Activated CD4-positive, alpha-beta memory T cell treated with anti-CD3 and anti-CD28 coated beads for 36 hours (primary cell): Measurements from ENCODE around the gene SETD1B. TPM values are rescaled to one million over a fixed set of nuclear protein-coding genes. Genes with fewer than 3 reads are reported as not detected.
"Not testable (repeated sequence)": the region's sequence is repeated elsewhere in the genome, so short reads cannot be mapped to it uniquely, and the experiment has no call there.

Experiments
- CTCF ChIA-PET: fragments of 350-600 bp; sonication (Branson Sonifier 250); formaldehyde crosslinking; loops from one replicate; lab custom pipeline; 2021; ENCODE audit warnings: antibody characterized with exemption, inconsistent platforms; lab: Charles Lee
- POLR2A ChIA-PET: fragments of 350-600 bp; sonication (Branson Sonifier 250); formaldehyde crosslinking; loops from one replicate; lab custom pipeline; 2021; ENCODE audit warnings: antibody characterized with exemption; lab: Charles Lee
- DNase-seq: peaks from one replicate; pipeline ENCODE4 v3.0.0-alpha.2; 2020
- H3K27ac Mint-ChIP-seq: one replicate; pipeline ENCODE4 v1.8.0; 2021; ENCODE audit warnings: mixed read lengths
- H3K27me3 Mint-ChIP-seq: one replicate; pipeline ENCODE4 v1.8.0; 2021; ENCODE audit warnings: mixed read lengths
- H3K36me3 Mint-ChIP-seq: one replicate; pipeline ENCODE4 v1.8.0; 2021; ENCODE audit warnings: mixed read lengths
- H3K4me1 Mint-ChIP-seq: one replicate; pipeline ENCODE4 v1.8.0; 2021; ENCODE audit warnings: low read depth, mixed read lengths
- H3K4me3 Mint-ChIP-seq: one replicate; pipeline ENCODE4 v1.8.0; 2021; ENCODE audit warnings: mild to moderate bottlenecking, mixed read lengths
- H3K9me3 Mint-ChIP-seq: one replicate; pipeline ENCODE4 v1.8.0; 2021; ENCODE audit warnings: mixed read lengths
- intact Hi-C: fragments of 100-400 bp; cut with micrococcal nuclease; formaldehyde crosslinking; loops from one replicate; pipeline ENCODE4 v1.15.1; 2023
- total RNA-seq, 2 experiments: library from RNA; stranded (reverse); gene quantifications; one replicate each; pipeline ENCODE4 v1.2.3, GENCODE V29; 2021

The SETD1B gene
- 10 to 100 TPM; 14.1 to 15.2 TPM for total RNA-seq

- intact Hi-C loops, result loop anchor here (1.0 kb wide), 1 partner anchor 84 kb away; the partner anchor contains the start of gene PSMD9
- peaks cover 21% of the 10 kb centered on the region for H3K4me1 Mint-ChIP-seq
Measured at GRCh38 chr12:121803861-121804416, at the start of gene SETD1B. Gene SETD1B, plus strand, starts transcription at chr12:121804009. Its CDS starts 729 bp downstream, at chr12:121804738.

GRCh38 chr12:121754836-121755235, 49.0 kb upstream of the SETD1B start:
- no peak overlapping the region for H3K27ac Mint-ChIP-seq
- CTCF ChIA-PET, result interaction anchor here (1.0 kb wide), 1 partner anchor 18 kb away, joined by 3 read pairs; no protein-coding TSS in a partner anchor

More at GRCh38 chr12:121803861-121804416, at the start of gene SETD1B:
- peak within 1 kb of the TSS; percentile 96 for H3K4me3 Mint-ChIP-seq
- DNase-seq, result peak; percentile 71
- no peaks in the 10 kb centered on the region for H3K27me3 Mint-ChIP-seq
- peak within 1 kb of the TSS; percentile 99 for H3K27ac Mint-ChIP-seq
- POLR2A ChIA-PET, result interaction anchor here (0.5 to 4.2 kb wide), 8 partner anchors 8 to 676 kb away, joined by 3 to 41 read pairs (median 3); partner anchors contain the start of genes RHOF and TMEM120B
- H3K36me3 Mint-ChIP-seq, result peaks cover 39% of the 10 kb centered on the region
- CTCF ChIA-PET, result interaction anchor here (0.6 to 18.5 kb wide), 3 partner anchors 5 to 87 kb away, joined by 3 to 856 read pairs (median 856); partner anchors contain the start of genes RHOF and SETD1B
- no peaks in the 10 kb centered on the region for H3K9me3 Mint-ChIP-seq

GRCh38 chr12:121755591-121755990, 48.2 kb upstream of the SETD1B start:
- no peaks in the 10 kb centered on the region for H3K9me3 Mint-ChIP-seq
- peaks cover 5% of the 10 kb centered on the region for H3K36me3 Mint-ChIP-seq
- no peak overlapping the region for H3K27ac Mint-ChIP-seq
- no peak overlapping the region for H3K4me3 Mint-ChIP-seq
- ChIA-PET POLR2A (no interaction called here), CTCF (interaction anchor here (1.2 to 2.4 kb wide), 2 partner anchors 17 to 39 kb away, joined by 3 to 9 read pairs; no protein-coding TSS in a partner anchor)
- H3K27me3 Mint-ChIP-seq, result no peaks in the 10 kb centered on the region
- H3K4me1 Mint-ChIP-seq, result peaks cover 12% of the 10 kb centered on the region
- DNase-seq, result no peak
- intact Hi-C loops, result no loop called here

More at GRCh38 chr12:121754836-121755235, 49.0 kb upstream of the SETD1B start:
- Mint-ChIP-seq H3K36me3 (peaks cover 5% of the 10 kb centered on the region), H3K4me1 (peaks cover 15% of the 10 kb centered on the region), H3K4me3 (no peak overlapping the region), H3K27me3 (no peaks in the 10 kb centered on the region), H3K9me3 (no peaks in the 10 kb centered on the region)
- no peak for DNase-seq
- POLR2A ChIA-PET, result no interaction called here
- intact Hi-C loops, result no loop called here

GRCh38 chr12:121758536-121758935, 45.3 kb upstream of the SETD1B start:
- H3K27me3 Mint-ChIP-seq, H3K4me3 Mint-ChIP-seq, CTCF ChIA-PET, intact Hi-C loops, H3K9me3 Mint-ChIP-seq, POLR2A ChIA-PET, H3K36me3 Mint-ChIP-seq, DNase-seq, H3K27ac Mint-ChIP-seq: not testable (repeated sequence)
- H3K4me1 Mint-ChIP-seq, result peaks cover 12% of the 10 kb centered on the region

GRCh38 chr12:121762269-121762668, 41.5 kb upstream of the SETD1B start:
- intact Hi-C loops, result no loop called here
- Mint-ChIP-seq H3K27me3 (no peaks in the 10 kb centered on the region), H3K4me3 (no peak overlapping the region), H3K9me3 (no peaks in the 10 kb centered on the region), H3K27ac (no peak overlapping the region), H3K4me1 (no peaks in the 10 kb centered on the region), H3K36me3 (no peaks in the 10 kb centered on the region)
- POLR2A ChIA-PET, result no interaction called here
- no peak for DNase-seq
- CTCF ChIA-PET, result interaction anchor here (0.6 kb wide), 1 partner anchor 32 kb away, joined by 3 read pairs; no protein-coding TSS in a partner anchor

- H3K4me3 Mint-ChIP-seq, result no peak overlapping the region
- H3K27me3 Mint-ChIP-seq, result no peaks in the 10 kb centered on the region
- POLR2A ChIA-PET, result no interaction called here
- H3K27ac Mint-ChIP-seq, result no peak overlapping the region
- intact Hi-C loops, result no loop called here
- H3K4me1 Mint-ChIP-seq, result no peaks in the 10 kb centered on the region
- no peaks in the 10 kb centered on the region for H3K9me3 Mint-ChIP-seq
- DNase-seq, result no peak
- CTCF ChIA-PET, result interaction anchor here (1.3 to 1.5 kb wide), 2 partner anchors 12 to 29 kb away, joined by 3 to 5 read pairs; partner anchors contain the start of gene RHOF
- H3K36me3 Mint-ChIP-seq, result no peaks in the 10 kb centered on the region
Measured at GRCh38 chr12:121764808-121765207, 39.0 kb upstream of the SETD1B start.

GRCh38 chr12:121765573-121765972, 38.2 kb upstream of the SETD1B start:
- Mint-ChIP-seq H3K9me3 (no peaks in the 10 kb centered on the region), H3K27me3 (no peaks in the 10 kb centered on the region), H3K27ac (no peak overlapping the region), H3K4me3 (no peak overlapping the region), H3K36me3 (no peaks in the 10 kb centered on the region), H3K4me1 (no peaks in the 10 kb centered on the region)
- ChIA-PET CTCF (no interaction called here), POLR2A (no interaction called here)
- DNase-seq, result no peak
- intact Hi-C loops, result no loop called here

GRCh38 chr12:121766290-121767039, 37.3 kb upstream of the SETD1B start:
- intact Hi-C loops, result no loop called here
- Mint-ChIP-seq H3K27me3 (no peaks in the 10 kb centered on the region), H3K9me3 (no peaks in the 10 kb centered on the region), H3K4me1 (no peaks in the 10 kb centered on the region), H3K36me3 (no peaks in the 10 kb centered on the region), H3K4me3 (no peak overlapping the region), H3K27ac (no peak overlapping the region)
- POLR2A ChIA-PET, result no interaction called here
- CTCF ChIA-PET, result no interaction called here
- no peak for DNase-seq

- intact Hi-C loops, result no loop called here
- H3K27ac Mint-ChIP-seq, result no peak overlapping the region
- POLR2A ChIA-PET, result no interaction called here
Measured at GRCh38 chr12:121767525-121768016, 36.2 kb upstream of the SETD1B start.

GRCh38 chr12:121769297-121769830, 34.4 kb upstream of the SETD1B start:
- Mint-ChIP-seq H3K4me1 (peaks cover 5% of the 10 kb centered on the region), H3K27ac (no peak overlapping the region), H3K36me3 (no peaks in the 10 kb centered on the region), H3K4me3 (no peak overlapping the region), H3K9me3 (no peaks in the 10 kb centered on the region), H3K27me3 (no peaks in the 10 kb centered on the region)
- POLR2A ChIA-PET, result no interaction called here
- intact Hi-C loops, result no loop called here
- no peak for DNase-seq
- CTCF ChIA-PET, result interaction anchor here (1.3 kb wide), 1 partner anchor 25 kb away, joined by 7 read pairs; the partner anchor contains the start of gene RHOF

More at GRCh38 chr12:121767525-121768016, 36.2 kb upstream of the SETD1B start:
- H3K4me1 Mint-ChIP-seq, result no peaks in the 10 kb centered on the region
- CTCF ChIA-PET, result interaction anchor here (1.1 kb wide), 2 partner anchors 27 to 70 kb away, joined by 3 to 6 read pairs; partner anchors contain the start of gene RHOF
- no peaks in the 10 kb centered on the region for H3K9me3 Mint-ChIP-seq
- H3K27me3 Mint-ChIP-seq, result no peaks in the 10 kb centered on the region
- DNase-seq, result no peak
- no peaks in the 10 kb centered on the region for H3K36me3 Mint-ChIP-seq
- no peak overlapping the region for H3K4me3 Mint-ChIP-seq

- no peak overlapping the region for H3K27ac Mint-ChIP-seq
- intact Hi-C loops, result loop anchor here (5.0 kb wide), 1 partner anchor 58 kb away; the partner anchor contains the start of gene TMEM120B
- H3K4me3 Mint-ChIP-seq, result no peak overlapping the region
- H3K27me3 Mint-ChIP-seq, result no peaks in the 10 kb centered on the region
- DNase-seq, result no peak
- POLR2A ChIA-PET, result no interaction called here
- no peaks in the 10 kb centered on the region for H3K36me3 Mint-ChIP-seq
- H3K9me3 Mint-ChIP-seq, result no peaks in the 10 kb centered on the region
- CTCF ChIA-PET, result interaction anchor here (0.7 to 1.3 kb wide), 2 partner anchors 24 kb away, joined by 3 to 7 read pairs; partner anchors contain the start of gene RHOF
- peaks cover 5% of the 10 kb centered on the region for H3K4me1 Mint-ChIP-seq
Measured at GRCh38 chr12:121769831-121770301, 33.9 kb upstream of the SETD1B start.
